Right lobe of liver (tissue), 6 donors: ENCODE results near the gene CXCL17. TPM values are rescaled to one million over a fixed set of nuclear protein-coding genes. Genes with fewer than 3 reads are reported as not detected.

Source experiments
- ATAC-seq, 4 donors: fragments of 200-7000 bp; cut with Tn5 transposase; one replicate each; pipeline ENCODE4 v1.9.1; 2020; ENCODE audit warnings: mild to moderate bottlenecking in 4 of 4, moderate library complexity in 4 of 4
- DNase-seq, 3 donors: peaks; one replicate each; pipeline ENCODE4 v3.0.0-alpha.2; 2020
- H3K27ac ChIP-seq, 3 donors: fragments of 200-600 bp; one replicate each; pipeline ENCODE4 v1.8.0; 2022
- H3K27me3 ChIP-seq, 2 donors: fragments of 200-600 bp; one replicate each; pipeline ENCODE4 v1.8.0; 2022
- H3K36me3 ChIP-seq, 4 donors: fragments of 200-600 bp; sonication (generic) in 1 of 4; one replicate each; pipeline versions ENCODE4 v1.5.1 to v1.8.0; 2017 to 2022; ENCODE audit warnings: control low read depth in 1 of 4
- H3K4me1 ChIP-seq, 4 donors: fragments of 200-600 bp; sonication (generic) in 1 of 4; one replicate each; pipeline versions ENCODE4 v1.5.1 to v1.8.0; 2017 to 2022; ENCODE audit warnings: control low read depth in 1 of 4
- H3K4me3 ChIP-seq, 3 donors: fragments of 200-600 bp; one replicate each; pipeline ENCODE4 v1.8.0; 2022
- H3K9me3 ChIP-seq, 4 donors: fragments of 200-600 bp; sonication (generic) in 1 of 4; one replicate each; pipeline versions ENCODE4 v1.5.1 to v1.8.0; 2017 to 2022; ENCODE audit warnings: control low read depth in 1 of 4
- POLR2A ChIP-seq: fragments of 450-650 bp; IDR thresholded peaks from one replicate; pipeline ENCODE4 v1.6.1; 2017; ENCODE audit warnings: antibody characterized with exemption, mild to moderate bottlenecking
- WGBS: methylation state at CpG from one replicate; pipeline ENCODE4 v1.1.6; 2018; ENCODE audit warnings: low coverage, low lambda C conversion rate; ENCODE audit not compliant: insufficient coverage; ENCODE audit errors: missing lambda C conversion rate; 5-methylcytosine and 5-hydroxymethylcytosine counted together
- intact Hi-C, 2 donors: fragments of 100-400 bp; cut with DNase I; formaldehyde crosslinking; loops; one replicate each; pipeline versions ENCODE4 v1.11.2 to v1.14.1; 2022
- total RNA-seq, 6 experiments: library from RNA; depleted of rRNA in 2 of 6; stranded (reverse); fragments of >200 nt in 2 of 6; fragmentation: NEBNext Ultra II Directional in 3 of 6; extraction: Animal tissue kit (Norgen Biotek cat#: 25700) in 3 of 6; gene quantifications; one replicate each; pipeline versions ENCODE4 v1.1.0 to v1.2.4, GENCODE V29; 2016 to 2023
- TF ChIP-seq, protein P1 (sequence below), 4 donors: fragments of 200-600 bp in 3 of 4; fragments of 450-650 bp in 1 of 4; IDR thresholded peaks; one replicate each; pipeline versions ENCODE4 v1.5.1 to v1.8.0; 2016 to 2022; ENCODE audit warnings: antibody characterized with exemption in 4 of 4, mild to moderate bottlenecking in 2 of 4
- donor health status: DM: no; HTN: yes; CAD: no.
- donor health status: DM: no; HTN: no; CAD: no.
- donor health status: DM: no; HTN: no; CAD: no.
- donor health status: DM: no; HTN: yes; CAD: no.
- donor health status: DM: no; HTN: yes; CAD: no.

CXCL17 gene
- total RNA-seq, 6 experiments from 2014 or later = 0.29 TPM; not detected in 5

DNA sequence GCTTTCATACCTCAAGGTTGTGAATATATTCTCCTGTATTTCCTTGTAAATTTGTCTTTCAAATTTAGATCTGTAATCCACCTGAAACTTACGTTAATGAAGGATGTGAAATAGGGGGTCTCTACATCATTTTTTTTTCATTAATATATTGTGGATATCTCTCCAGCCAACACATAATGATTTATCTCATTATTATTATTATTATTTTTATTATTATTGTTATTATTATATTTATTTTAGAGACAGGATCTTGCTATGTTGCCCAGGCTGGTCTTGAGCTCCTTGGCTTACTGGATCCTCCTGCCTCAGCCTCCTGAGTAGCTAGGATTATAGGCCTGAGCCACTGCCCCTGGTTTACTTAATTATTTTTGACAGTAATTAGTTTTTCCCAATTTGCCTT, 11.3 kb downstream of the CXCL17 start:
- H3K27ac ChIP-seq = no peak overlapping the region
- intact Hi-C loops = no loop called here
- TF ChIP-seq POLR2A = no peak
- TF ChIP-seq, protein P1, sequence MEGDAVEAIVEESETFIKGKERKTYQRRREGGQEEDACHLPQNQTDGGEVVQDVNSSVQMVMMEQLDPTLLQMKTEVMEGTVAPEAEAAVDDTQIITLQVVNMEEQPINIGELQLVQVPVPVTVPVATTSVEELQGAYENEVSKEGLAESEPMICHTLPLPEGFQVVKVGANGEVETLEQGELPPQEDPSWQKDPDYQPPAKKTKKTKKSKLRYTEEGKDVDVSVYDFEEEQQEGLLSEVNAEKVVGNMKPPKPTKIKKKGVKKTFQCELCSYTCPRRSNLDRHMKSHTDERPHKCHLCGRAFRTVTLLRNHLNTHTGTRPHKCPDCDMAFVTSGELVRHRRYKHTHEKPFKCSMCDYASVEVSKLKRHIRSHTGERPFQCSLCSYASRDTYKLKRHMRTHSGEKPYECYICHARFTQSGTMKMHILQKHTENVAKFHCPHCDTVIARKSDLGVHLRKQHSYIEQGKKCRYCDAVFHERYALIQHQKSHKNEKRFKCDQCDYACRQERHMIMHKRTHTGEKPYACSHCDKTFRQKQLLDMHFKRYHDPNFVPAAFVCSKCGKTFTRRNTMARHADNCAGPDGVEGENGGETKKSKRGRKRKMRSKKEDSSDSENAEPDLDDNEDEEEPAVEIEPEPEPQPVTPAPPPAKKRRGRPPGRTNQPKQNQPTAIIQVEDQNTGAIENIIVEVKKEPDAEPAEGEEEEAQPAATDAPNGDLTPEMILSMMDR (IDR thresholded peaks at IDR 0.05) = no peak
- no peaks in the 10 kb centered on the region for H3K36me3 ChIP-seq
- H3K9me3 ChIP-seq = no peaks in the 10 kb centered on the region
- H3K4me3 ChIP-seq = no peak overlapping the region
- H3K4me1 ChIP-seq = peaks cover 0 to 6% (median 0%) of the 10 kb centered on the region in 4 donors
- no peak for ATAC-seq
- H3K27me3 ChIP-seq = no peaks in the 10 kb centered on the region
- 83% methylated on average over 1 of the region's 1 CpG for WGBS
- DNase-seq = no peak

DNA sequence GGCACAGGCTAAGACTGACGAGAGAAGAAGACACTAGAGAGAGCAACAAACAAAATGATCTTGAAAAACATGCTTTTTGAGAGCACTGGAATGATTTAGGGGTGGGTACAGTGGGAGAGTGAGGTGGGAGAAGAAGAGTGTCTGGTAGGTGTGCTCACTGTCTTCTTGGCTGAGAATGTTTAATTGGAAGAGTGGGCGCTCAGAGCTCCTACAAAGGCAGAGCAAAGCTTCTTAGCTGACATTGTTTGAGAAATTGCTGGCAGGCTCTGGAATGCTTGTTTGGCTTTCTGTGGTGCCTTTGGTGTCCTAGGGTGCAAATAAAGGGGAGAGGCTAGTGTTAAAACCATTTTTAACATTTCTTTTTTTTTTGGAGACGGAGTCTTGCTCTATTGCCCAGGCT, 14.1 kb downstream of the CXCL17 start:
- H3K36me3 ChIP-seq = no peaks in the 10 kb centered on the region
- no peaks in the 10 kb centered on the region for H3K27me3 ChIP-seq
- ATAC-seq (no peak), DNase-seq (no peak)
- 78% methylated on average over 3 of the region's 3 CpGs for WGBS
- no peaks in the 10 kb centered on the region for H3K9me3 ChIP-seq
- peaks cover 0 to 13% (median 0%) of the 10 kb centered on the region in 4 donors for H3K4me1 ChIP-seq
- no peak for TF ChIP-seq POLR2A
- TF ChIP-seq, protein P1 (IDR thresholded peaks at IDR 0.05) = no peak
- H3K27ac ChIP-seq = no peak overlapping the region
- intact Hi-C loops = no loop called here
- no peak overlapping the region for H3K4me3 ChIP-seq

DNA sequence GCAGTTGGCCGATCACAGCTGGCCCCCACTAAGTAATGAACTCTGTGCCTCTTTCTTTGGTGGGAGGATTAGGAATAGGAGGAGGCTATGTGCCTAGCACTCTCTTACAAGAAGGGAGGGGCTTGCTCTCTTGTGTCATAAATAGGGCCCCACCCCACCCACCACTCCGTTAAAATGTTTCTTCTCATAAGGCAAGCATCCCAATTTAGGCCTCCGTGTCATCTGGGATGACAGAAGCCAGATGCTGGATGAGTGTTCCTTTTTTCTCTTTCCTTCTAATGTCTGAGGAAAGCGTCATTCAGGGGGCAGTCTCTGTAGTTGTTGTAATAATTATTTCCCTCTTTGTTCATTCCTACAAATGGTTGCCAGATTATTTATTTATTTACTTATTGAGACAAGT, 15.4 kb downstream of the CXCL17 start, which contains the start of gene LIPE:
LIPE (minus strand) TSS at position 76 of the 400 bp plus-strand sequence. CDS start 239 bp downstream, outside the sequence.
- H3K27ac ChIP-seq = no peak within 1 kb of the TSS
- no peak within 1 kb of the TSS for H3K4me3 ChIP-seq
- 72% methylated on average over 4 of the region's 4 CpGs for WGBS
- no peak for ATAC-seq
- H3K27me3 ChIP-seq = no peaks in the 10 kb centered on the region
- H3K4me1 ChIP-seq = peaks cover 0 to 9% (median 2%) of the 10 kb centered on the region in 4 donors
- H3K9me3 ChIP-seq = no peaks in the 10 kb centered on the region
- no peak for DNase-seq
- H3K36me3 ChIP-seq = no peaks in the 10 kb centered on the region
- intact Hi-C loops = no loop called here
- TF ChIP-seq, protein P1 (IDR thresholded peaks at IDR 0.05) = no peak
- no peak for TF ChIP-seq POLR2A

DNA sequence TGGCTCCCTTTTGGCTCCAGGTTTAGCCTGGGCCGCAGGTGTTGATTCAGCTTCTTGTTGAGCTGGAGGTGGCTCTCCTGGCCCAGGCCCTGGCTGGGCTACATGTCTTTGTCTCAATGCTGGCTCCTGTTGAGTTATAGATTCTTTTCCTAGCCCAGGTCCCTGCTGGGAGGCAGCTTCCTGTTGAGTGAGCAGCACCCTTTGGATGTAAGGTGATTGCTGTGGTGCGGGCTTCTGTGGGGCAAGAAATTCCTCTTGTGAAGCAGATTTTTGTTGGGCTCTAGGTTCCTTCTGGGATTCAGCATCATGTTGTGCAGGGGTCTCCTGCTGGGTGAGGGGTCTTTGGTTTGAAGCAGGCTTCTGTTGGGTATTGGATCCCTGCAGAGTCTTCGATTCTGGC, 16.1 kb downstream of the CXCL17 start:
- Histone ChIP-seq H3K9me3 (no peaks in the 10 kb centered on the region), H3K4me1 (peaks cover 0 to 9% (median 2%) of the 10 kb centered on the region in 4 donors), H3K4me3 (no peak overlapping the region), H3K27me3 (no peaks in the 10 kb centered on the region), H3K36me3 (no peaks in the 10 kb centered on the region), H3K27ac (no peak overlapping the region)
- no peak for DNase-seq
- ATAC-seq = no peak
- TF ChIP-seq, protein P1 (IDR thresholded peaks at IDR 0.05) = no peak
- TF ChIP-seq POLR2A = no peak
- intact Hi-C loops = no loop called here
- no CpG with 5 or more reads among the region's 3 CpGs for WGBS

DNA sequence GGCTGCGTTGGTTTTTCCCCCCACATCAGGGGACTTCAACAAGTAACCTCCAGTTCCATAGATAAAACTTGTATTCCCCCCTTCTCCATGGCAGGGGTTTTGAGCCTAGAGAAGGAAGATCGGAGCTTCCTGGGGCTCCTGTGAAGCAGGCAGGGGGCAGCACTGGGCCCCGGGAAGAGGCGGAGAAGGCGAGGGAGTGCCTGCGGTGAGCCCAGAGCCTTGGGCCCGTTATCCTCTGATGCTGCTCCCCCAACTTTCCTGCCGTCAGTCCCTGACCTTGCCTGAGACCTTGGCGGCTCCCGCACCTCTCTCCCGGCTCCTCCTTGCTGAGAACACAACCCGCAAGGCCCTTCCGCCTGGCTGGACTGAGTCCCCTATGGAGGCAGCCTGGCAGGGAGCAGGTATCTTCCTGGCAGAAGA, 18.0 kb downstream of the CXCL17 start:
- Histone ChIP-seq H3K9me3 (no peaks in the 10 kb centered on the region), H3K4me1 (peaks cover 0 to 9% (median 2%) of the 10 kb centered on the region in 4 donors), H3K36me3 (no peaks in the 10 kb centered on the region), H3K27ac (no peak overlapping the region), H3K27me3 (no peaks in the 10 kb centered on the region), H3K4me3 (no peak overlapping the region)
- intact Hi-C loops = no loop called here
- DNase-seq (no peak), ATAC-seq (no peak)
- 88% methylated on average over 4 of the region's 13 CpGs for WGBS
- TF ChIP-seq POLR2A = no peak
- TF ChIP-seq, protein P1 (IDR thresholded peaks at IDR 0.05) = peak in 2 of 4 donors; percentile 8
